ENCODE measurements around the gene MCCC2.

DNA sequence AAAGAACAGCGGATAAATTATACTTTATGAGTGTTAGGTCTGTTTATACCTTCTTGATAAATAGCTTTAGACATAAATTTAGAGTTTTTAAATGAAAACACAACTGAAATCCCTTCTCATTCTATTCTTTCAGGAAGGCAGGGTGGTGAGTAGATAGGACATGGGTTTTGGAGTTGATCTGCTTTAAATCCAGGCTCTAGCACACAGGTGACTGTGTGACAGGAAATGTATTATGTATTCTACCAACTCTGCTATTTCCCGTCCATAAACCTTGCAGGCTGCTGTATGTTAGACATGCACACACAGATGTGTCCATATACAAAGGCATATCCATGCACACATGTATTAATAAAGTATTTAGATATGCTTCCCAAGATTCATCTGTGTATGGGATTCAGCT, 112.6 kb downstream of the MCCC2 start:
- TF ChIP-seq, protein P1, sequence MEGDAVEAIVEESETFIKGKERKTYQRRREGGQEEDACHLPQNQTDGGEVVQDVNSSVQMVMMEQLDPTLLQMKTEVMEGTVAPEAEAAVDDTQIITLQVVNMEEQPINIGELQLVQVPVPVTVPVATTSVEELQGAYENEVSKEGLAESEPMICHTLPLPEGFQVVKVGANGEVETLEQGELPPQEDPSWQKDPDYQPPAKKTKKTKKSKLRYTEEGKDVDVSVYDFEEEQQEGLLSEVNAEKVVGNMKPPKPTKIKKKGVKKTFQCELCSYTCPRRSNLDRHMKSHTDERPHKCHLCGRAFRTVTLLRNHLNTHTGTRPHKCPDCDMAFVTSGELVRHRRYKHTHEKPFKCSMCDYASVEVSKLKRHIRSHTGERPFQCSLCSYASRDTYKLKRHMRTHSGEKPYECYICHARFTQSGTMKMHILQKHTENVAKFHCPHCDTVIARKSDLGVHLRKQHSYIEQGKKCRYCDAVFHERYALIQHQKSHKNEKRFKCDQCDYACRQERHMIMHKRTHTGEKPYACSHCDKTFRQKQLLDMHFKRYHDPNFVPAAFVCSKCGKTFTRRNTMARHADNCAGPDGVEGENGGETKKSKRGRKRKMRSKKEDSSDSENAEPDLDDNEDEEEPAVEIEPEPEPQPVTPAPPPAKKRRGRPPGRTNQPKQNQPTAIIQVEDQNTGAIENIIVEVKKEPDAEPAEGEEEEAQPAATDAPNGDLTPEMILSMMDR (IDR thresholded peaks at IDR 0.05), result no peak
- no peak for TF ChIP-seq ZFX (IDR thresholded peaks at IDR 0.05; ENCODE audit: borderline replicate concordance)

Data from 22Rv1 (cell line).